Measurements from ENCODE around the gene DDT.
"Not testable (repeated sequence)": the region's sequence is repeated elsewhere in the genome, so short reads cannot be mapped to it uniquely, and the experiment has no call there.

DDT gene

GRCh38 chr22:23949764-23950163 is 24.5 kb downstream of the DDT start:
- not testable (repeated sequence) for DNase-seq

GRCh38 chr22:23947391-23947790 is 26.9 kb downstream of the DDT start:
- not testable (repeated sequence) for DNase-seq

GRCh38 chr22:23940166-23940565 is 34.1 kb downstream of the DDT start:
- DNase-seq, result not testable (repeated sequence)

GRCh38 chr22:23939017-23939357 is 35.3 kb downstream of the DDT start:
- DNase-seq, result no peak

- DNase-seq, result no peak
Observed at GRCh38 chr22:23938328-23939016, 35.8 kb downstream of the DDT start.

- DNase-seq, result no peak
Observed at GRCh38 chr22:23926561-23926960, 47.7 kb downstream of the DDT start.

GRCh38 chr22:23925020-23925606 is 49.1 kb downstream of the DDT start:
- no peak for DNase-seq

- DNase-seq, result no peak
Observed at GRCh38 chr22:23922921-23923320, 51.3 kb downstream of the DDT start.

- not testable (repeated sequence) for DNase-seq
Observed at GRCh38 chr22:23921586-23922201, 52.5 kb downstream of the DDT start.

Measured in activated CD4-positive, alpha-beta T cell treated with anti-CD3 and anti-CD28 coated beads for 48 hours (primary cell).